Erythroblast (primary cell): ENCODE results near the gene DHTKD1.

ENCODE experiments used
- GATA1 ChIP-seq: IDR thresholded peaks from 2 replicates; pipeline ENCODE4 v1.6.1; 2011; ENCODE audit warnings: low read depth, mild to moderate bottlenecking, control low read depth, low read length, moderate library complexity
- POLR2A ChIP-seq: IDR thresholded peaks from 2 replicates; pipeline ENCODE4 v1.6.1; 2011; ENCODE audit warnings: mild to moderate bottlenecking, low read length

- TF ChIP-seq POLR2A (peak; percentile 8), GATA1 (no peak)
These were observed 25.7 kb upstream of the DHTKD1 start, which contains the start of gene UPF2 for GRCh38 chr10:12042797-12043651.
